Measurements from ENCODE around the gene CD46. TPM values are rescaled to one million over a fixed set of nuclear protein-coding genes. Genes with fewer than 3 reads are reported as not detected.

The CD46 gene
- total and polyA plus RNA-seq, 2 donors (not counting 1 experiment from before 2014, with no cell fraction given), result 38.6 to 173 TPM

DNA sequence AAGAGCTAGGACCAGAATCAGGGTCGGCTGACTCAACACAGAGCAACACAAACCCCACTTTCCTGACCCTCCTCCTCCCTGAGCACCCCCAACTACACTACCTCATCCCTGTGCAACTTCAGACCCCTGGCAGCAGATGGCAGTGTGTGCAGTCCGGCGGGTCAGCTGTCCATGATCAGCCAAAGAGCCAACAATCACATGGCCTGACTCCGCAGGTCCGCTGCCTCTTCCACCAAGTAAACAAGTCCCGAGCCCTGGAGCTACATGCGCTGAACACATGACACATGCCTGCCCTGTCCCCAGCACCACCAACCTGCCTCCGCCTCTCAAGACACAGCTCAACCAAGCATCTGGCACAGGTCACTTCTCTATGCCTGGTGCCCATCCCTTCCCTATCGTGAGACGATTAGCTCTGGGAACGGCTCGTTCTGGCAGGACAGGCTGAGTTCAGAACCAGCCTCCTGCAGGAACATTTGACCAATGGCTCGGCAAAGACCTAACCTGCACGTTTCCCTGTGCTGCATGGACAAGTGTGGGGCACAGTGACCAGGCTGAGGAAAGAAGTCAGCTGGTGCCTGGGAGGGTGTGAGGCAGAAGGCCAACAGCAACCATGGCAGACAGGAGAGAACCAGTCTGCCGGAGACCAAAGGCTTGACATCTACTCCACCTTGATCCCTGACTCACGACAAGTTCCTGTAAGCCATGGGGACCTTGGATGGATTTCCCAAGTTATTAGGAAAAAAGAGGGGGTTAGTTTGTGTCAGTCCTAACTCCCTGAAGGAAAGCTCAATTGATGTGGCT lies 60.3 kb downstream of the CD46 start:
- Mint-ChIP-seq H3K9me3 (ENCODE audit: insufficient read depth) (no peaks in the 10 kb centered on the region), H3K27ac (peak overlapping the region; percentile 72), H3K4me1 (peaks cover 88% of the 10 kb centered on the region), H3K4me3 (no peak overlapping the region), H3K27me3 (no peaks in the 10 kb centered on the region)
- peaks cover 76% of the 10 kb centered on the region for H4K20me1 ChIP-seq (ENCODE audit: control insufficient read depth, insufficient read depth, low read length, poor library complexity, severe bottlenecking)
- H3K36me3 ChIP-seq (replicated peaks in 1 of 2; ENCODE audit: control extremely low read depth in 1 of 2, control insufficient read depth in 1 of 2, extremely low read depth in 1 of 2, insufficient read depth in 2 of 2, low read length in 1 of 2), result peaks cover 1 to 98% of the 10 kb centered on the region in 2 experiments
- 95% methylated on average over 13 of the region's 16 CpGs for WGBS (ENCODE audit: insufficient coverage)
- H3K9me3 ChIP-seq (ENCODE audit: control extremely low read depth in 1 of 3, control insufficient read depth in 2 of 3, insufficient read depth in 1 of 3, low read length in 2 of 3), result no peaks in the 10 kb centered on the region
- H3K4me3 ChIP-seq (ENCODE audit: control extremely low read depth in 1 of 5, extremely low read depth in 1 of 5, insufficient read depth in 1 of 5, low read depth in 2 of 5, low read length in 4 of 5), result no peak overlapping the region
- ChIA-PET POLR2A (interaction anchor here (0.8 to 1.7 kb wide), 3 partner anchors 10 to 151 kb away, joined by 3 to 4 read pairs (median 4); no protein-coding TSS in a partner anchor), CTCF (interaction anchor here (0.9 to 4.6 kb wide), 17 partner anchors 9 to 153 kb away, joined by 3 to 68 read pairs (median 5); no protein-coding TSS in a partner anchor)
- peaks cover 34 to 46% of the 10 kb centered on the region in 2 donors for H3K4me1 ChIP-seq (ENCODE audit: control insufficient read depth in 2 of 2, insufficient read depth in 2 of 2, low read length in 2 of 2)
- intact Hi-C loops (cut with micrococcal nuclease), result no loop called here
- H3K27ac ChIP-seq (ENCODE audit: low read length in 2 of 2), result peak overlapping the region in 1 of 2 donors; percentile 25
- peaks cover 78% of the 10 kb centered on the region for H3K79me2 ChIP-seq (ENCODE audit: control insufficient read depth, insufficient read depth, low read length)
- no peak for TF ChIP-seq EZH2 (IDR thresholded peaks at IDR 0.05; ENCODE audit: borderline replicate concordance, insufficient read depth, low read depth, low read length, poor library complexity, severe bottlenecking)
- TF ChIP-seq, protein P1, sequence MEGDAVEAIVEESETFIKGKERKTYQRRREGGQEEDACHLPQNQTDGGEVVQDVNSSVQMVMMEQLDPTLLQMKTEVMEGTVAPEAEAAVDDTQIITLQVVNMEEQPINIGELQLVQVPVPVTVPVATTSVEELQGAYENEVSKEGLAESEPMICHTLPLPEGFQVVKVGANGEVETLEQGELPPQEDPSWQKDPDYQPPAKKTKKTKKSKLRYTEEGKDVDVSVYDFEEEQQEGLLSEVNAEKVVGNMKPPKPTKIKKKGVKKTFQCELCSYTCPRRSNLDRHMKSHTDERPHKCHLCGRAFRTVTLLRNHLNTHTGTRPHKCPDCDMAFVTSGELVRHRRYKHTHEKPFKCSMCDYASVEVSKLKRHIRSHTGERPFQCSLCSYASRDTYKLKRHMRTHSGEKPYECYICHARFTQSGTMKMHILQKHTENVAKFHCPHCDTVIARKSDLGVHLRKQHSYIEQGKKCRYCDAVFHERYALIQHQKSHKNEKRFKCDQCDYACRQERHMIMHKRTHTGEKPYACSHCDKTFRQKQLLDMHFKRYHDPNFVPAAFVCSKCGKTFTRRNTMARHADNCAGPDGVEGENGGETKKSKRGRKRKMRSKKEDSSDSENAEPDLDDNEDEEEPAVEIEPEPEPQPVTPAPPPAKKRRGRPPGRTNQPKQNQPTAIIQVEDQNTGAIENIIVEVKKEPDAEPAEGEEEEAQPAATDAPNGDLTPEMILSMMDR (IDR thresholded peaks at IDR 0.05), result no peak
- H3K9ac ChIP-seq (ENCODE audit: low read length), result no peak overlapping the region
- H2AFZ ChIP-seq (ENCODE audit: insufficient read depth, low read depth, low read length, poor library complexity, severe bottlenecking), result no peak overlapping the region
- no peaks in the 10 kb centered on the region for H3K27me3 ChIP-seq (replicated peaks in 1 of 4; ENCODE audit: control extremely low read depth in 1 of 4, control insufficient read depth in 3 of 4, insufficient read depth in 4 of 4, low read length in 3 of 4)
- no peak overlapping the region for H3K4me2 ChIP-seq (replicated peaks; ENCODE audit: low read depth, low read length, poor library complexity, severe bottlenecking)
- DNase-seq, result peak; percentile 31
- no peak for ATAC-seq (ENCODE audit: low read depth)
